Spleen (tissue), 11 donors: ENCODE measurements around the gene ZNF91. TPM values are rescaled to one million over a fixed set of nuclear protein-coding genes. Genes with fewer than 3 reads are reported as not detected.
"Not testable (repeated sequence)": the region's sequence is repeated elsewhere in the genome, so short reads cannot be mapped to it uniquely, and the experiment has no call there.

Experiments
- DNase-seq: peaks from one replicate; pipeline ENCODE4 v3.0.0-alpha.2; 2020
- H3K27ac ChIP-seq, 8 donors: fragments of 200-600 bp; sonication (generic) in 7 of 8; 1 replicate in 4 of 8; 2 replicates in 4 of 8; pipeline versions ENCODE4 v1.5.0 to v1.8.0; 2016 to 2021; ENCODE audit warnings: inconsistent platforms in 4 of 8, mild to moderate bottlenecking in 4 of 8, moderate library complexity in 1 of 8
- H3K27me3 ChIP-seq, 7 donors: fragments of 200-600 bp; sonication (generic) in 6 of 7; replicated peaks in 1 of 7; 1 replicate in 4 of 7; 2 replicates in 3 of 7; pipeline versions ENCODE4 v1.5.0 to v1.8.0; 2016 to 2021; ENCODE audit warnings: inconsistent platforms in 3 of 7, mild to moderate bottlenecking in 1 of 7
- H3K36me3 ChIP-seq, 6 donors: fragments of 200-600 bp; sonication (generic) in 5 of 6; 1 replicate in 4 of 6; 2 replicates in 2 of 6; pipeline versions ENCODE4 v1.5.0 to v1.8.0; 2016 to 2021; ENCODE audit warnings: inconsistent platforms in 2 of 6
- H3K4me1 ChIP-seq, 6 donors: fragments of 200-600 bp; sonication (generic) in 5 of 6; 1 replicate in 3 of 6; 2 replicates in 3 of 6; pipeline versions ENCODE4 v1.5.0 to v1.8.0; 2016 to 2021; ENCODE audit warnings: inconsistent platforms in 3 of 6
- H3K4me3 ChIP-seq, 8 donors: fragments of 200-600 bp; sonication (generic) in 7 of 8; 1 replicate in 4 of 8; 2 replicates in 4 of 8; pipeline versions ENCODE4 v1.5.0 to v1.8.0; 2016 to 2021; ENCODE audit warnings: inconsistent platforms in 4 of 8, mild to moderate bottlenecking in 4 of 8, moderate library complexity in 2 of 8
- H3K9me3 ChIP-seq, 8 donors: fragments of 200-600 bp; sonication (generic) in 7 of 8; 1 replicate in 4 of 8; 2 replicates in 4 of 8; pipeline versions ENCODE4 v1.5.0 to v1.8.0; 2016 to 2021; ENCODE audit warnings: inconsistent platforms in 4 of 8
- POLR2A ChIP-seq, 3 donors: fragments of 450-650 bp; IDR thresholded peaks; one replicate each; pipeline ENCODE4 v1.5.1; 2017; ENCODE audit warnings: antibody characterized with exemption in 3 of 3, mild to moderate bottlenecking in 1 of 3
- POLR2AphosphoS5 ChIP-seq, 3 donors: sonication (generic); formaldehyde crosslinking; IDR thresholded peaks; one replicate each; pipeline ENCODE4 v1.5.1; 2017; ENCODE audit warnings: antibody characterized with exemption in 3 of 3
- WGBS, 5 donors: extraction: QIAGEN DNeasy Blood & Tissue Kit in 3 of 5; methylation state at CpG; one replicate each; pipeline versions ENCODE4 v1.1.5 to v1.1.7; 2013 to 2018; 5-methylcytosine and 5-hydroxymethylcytosine counted together
- intact Hi-C: fragments of 100-400 bp; cut with DNase I; formaldehyde crosslinking; loops from one replicate; pipeline ENCODE4 v1.15.0; 2023; ENCODE audit warnings: low total_unique reads
- polyA plus RNA-seq, 3 donors: library from polyadenylated mRNA; stranded (reverse); fragments of 200-250 nt; gene quantifications; one replicate each; pipeline ENCODE4 v1.2.1, GENCODE V29; 2013
- total RNA-seq, 7 donors: library from RNA; depleted of rRNA in 3 of 7; stranded (reverse); fragments of >200 nt in 3 of 7; fragmentation: NEBNext Ultra II Directional in 4 of 7; extraction: Animal tissue kit (Norgen Biotek cat#: 25700) in 4 of 7; gene quantifications; one replicate each; pipeline versions ENCODE4 v1.1.0 to v1.2.1, GENCODE V29; 2016 to 2021
- TF ChIP-seq, protein P1 (sequence below), 11 experiments: fragments of 200-600 bp in 7 of 11; fragments of 450-650 bp in 4 of 11; sonication (generic) in 4 of 11; IDR thresholded peaks in 8 of 11; conservative IDR thresholded peaks in 3 of 11; 1 replicate in 7 of 11; 2 replicates in 4 of 11; pipeline versions ENCODE4 v1.4.0 to v1.8.0; 2016 to 2021; ENCODE audit warnings: antibody characterized with exemption in 11 of 11, inconsistent platforms in 4 of 11, mild to moderate bottlenecking in 1 of 11
- donor health status: healthy with polysubstance abuse.
- donor health status: DM: no; HTN: no; CAD: no; lungs with moderate emphysema.
- donor health status: DM: no; HTN: no; CAD: no.
- donor health status: Bipolar disorder and iron deficiency.
- donor health status: healthy.
- donor health status: DM: no; HTN: no; CAD: no.
- donor health status: DM: yes; HTN: yes; CAD: no.

The ZNF91 gene
- total and polyA plus RNA-seq, 10 donors: 8.4 to 99.4 (median 58.6) TPM

DNA sequence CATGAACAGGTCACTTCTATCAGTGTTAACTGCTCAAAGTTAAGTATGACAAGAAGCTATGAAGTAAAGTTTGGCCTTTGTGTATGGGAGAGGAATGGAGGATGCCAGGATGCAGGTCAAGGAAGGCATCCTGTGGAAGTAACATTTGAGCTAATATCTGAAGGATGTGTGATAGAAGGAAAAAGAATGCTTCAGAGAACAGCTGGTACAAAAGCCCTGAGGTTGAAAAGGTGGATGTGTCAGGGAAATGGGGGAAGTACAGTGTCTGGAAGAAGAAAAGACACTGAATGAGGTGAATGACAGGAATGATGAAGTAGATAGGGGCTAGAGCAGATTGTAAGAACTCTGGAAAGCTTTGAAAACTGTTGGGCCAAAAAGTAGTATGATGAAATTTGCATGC is 67.1 kb downstream of the ZNF91 start:
- H3K36me3 ChIP-seq: peaks cover 0 to 26% (median 0%) of the 10 kb centered on the region in 6 donors
- no peak overlapping the region for H3K4me3 ChIP-seq
- intact Hi-C loops: no loop called here
- H3K4me1 ChIP-seq: no peaks in the 10 kb centered on the region
- peaks cover 3 to 100% (median 97%) of the 10 kb centered on the region in 8 donors for H3K9me3 ChIP-seq
- DNase-seq: no peak
- TF ChIP-seq POLR2A (IDR thresholded peaks at IDR 0.05): no peak
- TF ChIP-seq POLR2AphosphoS5 (IDR thresholded peaks at IDR 0.05): no peak
- TF ChIP-seq, protein P1, sequence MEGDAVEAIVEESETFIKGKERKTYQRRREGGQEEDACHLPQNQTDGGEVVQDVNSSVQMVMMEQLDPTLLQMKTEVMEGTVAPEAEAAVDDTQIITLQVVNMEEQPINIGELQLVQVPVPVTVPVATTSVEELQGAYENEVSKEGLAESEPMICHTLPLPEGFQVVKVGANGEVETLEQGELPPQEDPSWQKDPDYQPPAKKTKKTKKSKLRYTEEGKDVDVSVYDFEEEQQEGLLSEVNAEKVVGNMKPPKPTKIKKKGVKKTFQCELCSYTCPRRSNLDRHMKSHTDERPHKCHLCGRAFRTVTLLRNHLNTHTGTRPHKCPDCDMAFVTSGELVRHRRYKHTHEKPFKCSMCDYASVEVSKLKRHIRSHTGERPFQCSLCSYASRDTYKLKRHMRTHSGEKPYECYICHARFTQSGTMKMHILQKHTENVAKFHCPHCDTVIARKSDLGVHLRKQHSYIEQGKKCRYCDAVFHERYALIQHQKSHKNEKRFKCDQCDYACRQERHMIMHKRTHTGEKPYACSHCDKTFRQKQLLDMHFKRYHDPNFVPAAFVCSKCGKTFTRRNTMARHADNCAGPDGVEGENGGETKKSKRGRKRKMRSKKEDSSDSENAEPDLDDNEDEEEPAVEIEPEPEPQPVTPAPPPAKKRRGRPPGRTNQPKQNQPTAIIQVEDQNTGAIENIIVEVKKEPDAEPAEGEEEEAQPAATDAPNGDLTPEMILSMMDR (IDR thresholded peaks at IDR 0.05 in 8 of 11, conservative IDR thresholded peaks at IDR 0.05 in 3 of 11): no peak
- no peaks in the 10 kb centered on the region for H3K27me3 ChIP-seq
- no peak overlapping the region for H3K27ac ChIP-seq

GRCh38 chr19:23321953-23322549 is 73.2 kb downstream of the ZNF91 start:
- H3K9me3 ChIP-seq: peaks cover 0 to 86% (median 62%) of the 10 kb centered on the region in 8 donors
- WGBS, 5 donors: 46 to 86% (median 67%) methylated on average over 4 of the region's 4 CpGs
- no peak overlapping the region for H3K27ac ChIP-seq
- H3K4me1 ChIP-seq: no peaks in the 10 kb centered on the region
- H3K4me3 ChIP-seq: no peak overlapping the region
- TF ChIP-seq POLR2A (IDR thresholded peaks at IDR 0.05) (no peak), POLR2AphosphoS5 (IDR thresholded peaks at IDR 0.05) (no peak)
- TF ChIP-seq, protein P1 (IDR thresholded peaks at IDR 0.05 in 8 of 11, conservative IDR thresholded peaks at IDR 0.05 in 3 of 11): no peak
- no peaks in the 10 kb centered on the region for H3K27me3 ChIP-seq
- H3K36me3 ChIP-seq: no peaks in the 10 kb centered on the region
- no peak for DNase-seq
- intact Hi-C loops: no loop called here

GRCh38 chr19:23321403-23321802 is 73.9 kb downstream of the ZNF91 start:
- H3K9me3 ChIP-seq: peaks cover 0 to 87% (median 58%) of the 10 kb centered on the region in 8 donors
- intact Hi-C loops, H3K27me3 ChIP-seq, DNase-seq, H3K4me1 ChIP-seq, H3K4me3 ChIP-seq, H3K36me3 ChIP-seq, H3K27ac ChIP-seq: not testable (repeated sequence)

GRCh38 chr19:23319571-23319970 is 75.7 kb downstream of the ZNF91 start:
- WGBS, 5 donors: 80 to 94% (median 89%) methylated on average over 3 of the region's 3 CpGs
- intact Hi-C loops, H3K4me3 ChIP-seq, H3K4me1 ChIP-seq, H3K27ac ChIP-seq, DNase-seq, H3K27me3 ChIP-seq, H3K36me3 ChIP-seq: not testable (repeated sequence)
- peaks cover 0 to 87% (median 40%) of the 10 kb centered on the region in 8 donors for H3K9me3 ChIP-seq

DNA sequence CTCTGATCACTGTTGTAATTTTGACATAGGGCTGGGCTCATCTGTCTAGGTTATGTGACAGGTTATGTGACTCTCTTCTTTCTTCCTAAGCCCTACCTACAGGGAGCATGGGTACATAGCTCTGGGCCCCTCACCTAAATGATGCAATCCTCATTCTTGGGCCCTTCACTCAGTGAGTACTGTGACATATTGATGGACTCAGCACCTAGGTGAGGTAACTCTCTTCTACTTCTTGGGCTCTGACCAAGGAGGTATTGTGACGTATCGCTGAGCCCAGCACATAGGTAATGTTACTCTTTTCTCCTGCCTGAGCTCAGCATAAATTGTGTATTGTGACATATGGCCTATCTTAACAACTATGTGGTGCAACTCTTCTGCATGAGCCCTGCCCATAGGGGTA is 76.3 kb downstream of the ZNF91 start:
- intact Hi-C loops: not testable (repeated sequence)

DNA sequence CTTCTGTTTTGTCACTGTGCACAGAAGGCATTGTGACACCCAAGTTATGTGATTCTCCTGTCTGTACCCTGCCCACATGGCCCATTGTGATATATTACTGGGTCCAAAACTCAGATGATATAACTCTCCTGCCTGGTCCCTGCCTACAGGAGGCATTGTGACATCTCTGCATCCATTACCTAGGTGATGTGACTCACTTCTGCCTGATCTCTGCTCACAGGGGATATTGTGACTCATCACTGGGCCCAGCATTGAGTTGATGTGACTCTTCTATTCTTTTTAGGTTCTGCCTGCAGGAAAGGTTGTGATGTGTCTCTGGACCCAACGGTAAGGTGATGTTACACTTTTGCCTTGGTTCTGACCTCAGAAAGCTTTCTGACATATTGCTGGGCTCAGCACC is 77.1 kb downstream of the ZNF91 start:
- intact Hi-C loops: no loop called here
- no peak for DNase-seq
- Histone ChIP-seq H3K36me3 (no peaks in the 10 kb centered on the region), H3K4me3 (no peak overlapping the region), H3K4me1 (no peaks in the 10 kb centered on the region), H3K27ac (no peak overlapping the region), H3K27me3 (no peaks in the 10 kb centered on the region), H3K9me3 (peaks cover 0 to 77% (median 26%) of the 10 kb centered on the region in 8 donors)
- 82 to 100% (median 88%) methylated on average over 1 of the region's 1 CpG for WGBS, 5 donors
- TF ChIP-seq, protein P1 (IDR thresholded peaks at IDR 0.05 in 8 of 11, conservative IDR thresholded peaks at IDR 0.05 in 3 of 11): no peak
- TF ChIP-seq POLR2AphosphoS5 (IDR thresholded peaks at IDR 0.05) (no peak), POLR2A (IDR thresholded peaks at IDR 0.05) (no peak)

More for the DNA sequence above, 76.3 kb downstream of the ZNF91 start:
- H3K27me3 ChIP-seq, H3K4me1 ChIP-seq, H3K27ac ChIP-seq, H3K36me3 ChIP-seq, H3K4me3 ChIP-seq, DNase-seq: not testable (repeated sequence)
- H3K9me3 ChIP-seq: peaks cover 0 to 85% (median 34%) of the 10 kb centered on the region in 8 donors
- WGBS, 5 donors: 92 to 95% (median 93%) methylated on average over 2 of the region's 2 CpGs
